Esophagus muscularis mucosa (tissue), 4 donors: ENCODE results near the gene UGT1A4. TPM values are rescaled to one million over a fixed set of nuclear protein-coding genes. Genes with fewer than 3 reads are reported as not detected.

Experiments
- DNase-seq: peaks from one replicate; pipeline ENCODE4 v3.0.0-alpha.2; 2017; ENCODE audit errors: extremely low spot score
- H3K27ac ChIP-seq, 4 donors: fragments of 200-600 bp; sonication (generic); replicated peaks in 1 of 4; 1 replicate in 3 of 4; 2 replicates in 1 of 4; pipeline ENCODE4 v1.5.1; 2016 to 2019; ENCODE audit warnings: mild to moderate bottlenecking in 1 of 4
- H3K27me3 ChIP-seq, 4 donors: fragments of 200-600 bp; sonication (generic); one replicate each; pipeline versions ENCODE4 v1.5.1 to v1.6.0; 2016 to 2019
- H3K36me3 ChIP-seq, 4 donors: fragments of 200-600 bp; sonication (generic); one replicate each; pipeline ENCODE4 v1.5.1; 2016 to 2019
- H3K4me1 ChIP-seq, 4 donors: fragments of 200-600 bp; sonication (generic); one replicate each; pipeline ENCODE4 v1.5.1; 2016 to 2019
- H3K4me3 ChIP-seq, 4 donors: fragments of 200-600 bp; sonication (generic); 1 replicate in 2 of 4; 2 replicates in 2 of 4; pipeline ENCODE4 v1.5.1; 2016 to 2019; ENCODE audit warnings: mild to moderate bottlenecking in 4 of 4, moderate library complexity in 1 of 4
- H3K9me3 ChIP-seq, 4 donors: fragments of 200-600 bp; sonication (generic); 1 replicate in 3 of 4; 2 replicates in 1 of 4; pipeline ENCODE4 v1.5.1; 2016 to 2019
- CTCF ChIP-seq, 3 experiments: fragments of 200-600 bp in 2 of 3; fragments of 450-650 bp in 1 of 3; sonication (generic) in 2 of 3; IDR thresholded peaks; one replicate each; pipeline ENCODE4 v1.5.1; 2017 to 2019; ENCODE audit warnings: antibody characterized with exemption in 3 of 3, mild to moderate bottlenecking in 2 of 3, moderate library complexity in 1 of 3
- EP300 ChIP-seq: sonication (generic); formaldehyde crosslinking; IDR thresholded peaks from one replicate; pipeline ENCODE4 v1.6.1; 2017; ENCODE audit warnings: antibody characterized with exemption
- POLR2A ChIP-seq: fragments of 450-650 bp; IDR thresholded peaks from one replicate; pipeline ENCODE4 v1.6.1; 2017; ENCODE audit warnings: antibody characterized with exemption, moderate library complexity, mild to moderate bottlenecking, low read depth
- POLR2AphosphoS5 ChIP-seq, 2 donors: sonication (generic); formaldehyde crosslinking; IDR thresholded peaks; one replicate each; pipeline ENCODE4 v1.6.1; 2017; ENCODE audit warnings: antibody characterized with exemption in 2 of 2
- WGBS: methylation state at CpG from one replicate; pipeline ENCODE4 v1.1.5; 2018; 5-methylcytosine and 5-hydroxymethylcytosine counted together
- intact Hi-C: fragments of 100-400 bp; cut with DNase I; formaldehyde crosslinking; loops from one replicate; pipeline ENCODE4 v1.15.1; 2023
- total RNA-seq, 4 donors: library from RNA; depleted of rRNA; stranded (reverse); fragments of >200 nt; gene quantifications; one replicate each; pipeline versions ENCODE4 v1.1.0 to v1.2.1, GENCODE V29; 2016

The UGT1A4 gene
- total RNA-seq, 4 donors from 2014 or later = not detected

GRCh38 chr2:233705911-233706506 lies 12.5 kb upstream of the UGT1A4 start:
- no peaks in the 10 kb centered on the region for H3K36me3 ChIP-seq
- intact Hi-C loops = no loop called here
- H3K9me3 ChIP-seq = no peaks in the 10 kb centered on the region
- TF ChIP-seq POLR2AphosphoS5 (IDR thresholded peaks at IDR 0.05) (no peak), EP300 (no peak), CTCF (IDR thresholded peaks at IDR 0.05) (no peak), POLR2A (no peak)
- peaks cover 0 to 6% (median 0%) of the 10 kb centered on the region in 4 donors for H3K27me3 ChIP-seq
- no peak overlapping the region for H3K27ac ChIP-seq
- WGBS = 60% methylated on average over 4 of the region's 4 CpGs
- no peak overlapping the region for H3K4me3 ChIP-seq
- no peak for DNase-seq
- no peaks in the 10 kb centered on the region for H3K4me1 ChIP-seq

DNA sequence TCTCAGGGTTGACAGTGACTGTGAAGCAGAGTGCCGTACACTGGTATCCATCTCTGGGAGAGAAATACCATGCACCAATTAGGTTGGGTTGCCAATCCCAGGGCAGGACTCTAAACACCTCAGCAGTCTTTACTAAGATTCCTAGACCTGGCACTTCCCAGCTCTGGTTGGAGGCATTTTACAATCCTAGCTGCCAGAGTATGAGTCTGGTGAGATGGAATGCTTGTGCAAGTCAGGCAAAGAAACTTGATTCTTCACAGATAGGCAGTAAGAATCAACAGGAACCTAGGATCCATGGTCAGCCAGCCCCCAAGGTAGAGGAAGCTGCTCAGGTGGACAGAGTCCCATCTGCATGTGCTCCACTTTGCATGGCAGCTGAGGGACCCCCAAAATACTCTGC lies 11.8 kb upstream of the UGT1A4 start:
- no peak for TF ChIP-seq POLR2A
- no peak for TF ChIP-seq POLR2AphosphoS5 (IDR thresholded peaks at IDR 0.05)
- TF ChIP-seq CTCF (IDR thresholded peaks at IDR 0.05) = no peak
- Histone ChIP-seq H3K4me1 (no peaks in the 10 kb centered on the region), H3K27ac (no peak overlapping the region), H3K4me3 (no peak overlapping the region), H3K36me3 (no peaks in the 10 kb centered on the region), H3K27me3 (peaks cover 0 to 11% (median 0%) of the 10 kb centered on the region in 4 donors), H3K9me3 (no peaks in the 10 kb centered on the region)
- intact Hi-C loops = no loop called here
- no peak for DNase-seq
- WGBS = 100% methylated on average over 1 of the region's 1 CpG

DNA sequence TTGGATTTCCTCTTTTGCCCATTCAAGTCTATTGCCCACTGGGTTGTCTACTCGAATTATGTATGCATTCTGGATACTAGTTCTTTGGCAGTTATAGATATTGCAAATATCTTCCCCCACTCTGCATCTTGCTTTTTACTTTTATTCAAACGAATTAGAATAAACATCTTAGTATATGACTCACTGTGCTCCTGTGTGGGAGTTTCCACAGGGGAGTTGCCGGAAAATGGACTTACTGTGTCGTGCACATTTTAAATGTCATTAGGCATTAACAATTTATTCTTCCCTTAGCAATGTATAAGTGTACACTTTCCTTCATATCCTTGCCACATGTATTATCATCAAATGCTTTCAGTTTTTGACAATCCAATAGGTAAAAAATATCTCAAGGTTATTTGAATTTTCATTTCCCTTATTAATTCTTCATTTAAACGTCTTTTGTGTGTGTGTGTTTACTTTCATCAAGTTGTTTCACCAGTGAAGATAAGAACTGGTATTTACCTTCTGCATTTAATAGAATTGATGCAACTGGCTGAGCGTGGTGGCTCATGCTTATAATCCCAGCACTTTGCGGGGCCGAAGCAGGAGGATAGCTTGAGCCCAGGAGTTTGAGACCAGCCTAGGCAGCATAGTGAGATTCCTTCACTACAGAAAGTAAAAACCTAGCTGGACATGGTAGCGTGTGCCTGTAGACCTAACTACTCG lies 10.4 kb upstream of the UGT1A4 start:
- Histone ChIP-seq H3K9me3 (no peaks in the 10 kb centered on the region), H3K27ac (no peak overlapping the region), H3K4me3 (no peak overlapping the region), H3K36me3 (no peaks in the 10 kb centered on the region), H3K27me3 (peaks cover 0 to 19% (median 0%) of the 10 kb centered on the region in 4 donors), H3K4me1 (no peaks in the 10 kb centered on the region)
- TF ChIP-seq EP300 = no peak
- no peak for TF ChIP-seq POLR2AphosphoS5 (IDR thresholded peaks at IDR 0.05)
- TF ChIP-seq POLR2A = no peak
- no peak for TF ChIP-seq CTCF (IDR thresholded peaks at IDR 0.05)
- intact Hi-C loops = no loop called here
- WGBS = 74% methylated on average over 10 of the region's 10 CpGs
- no peak for DNase-seq

- H3K4me3 ChIP-seq = no peak overlapping the region
- no peaks in the 10 kb centered on the region for H3K9me3 ChIP-seq
- DNase-seq = no peak
- no peaks in the 10 kb centered on the region for H3K4me1 ChIP-seq
- WGBS = 89% methylated on average over 5 of the region's 5 CpGs
- H3K27me3 ChIP-seq = peaks cover 0 to 20% (median 0%) of the 10 kb centered on the region in 4 donors
- intact Hi-C loops = no loop called here
- no peak overlapping the region for H3K27ac ChIP-seq
- TF ChIP-seq EP300 = no peak
- no peak for TF ChIP-seq CTCF (IDR thresholded peaks at IDR 0.05)
- TF ChIP-seq POLR2A = no peak
- TF ChIP-seq POLR2AphosphoS5 (IDR thresholded peaks at IDR 0.05) = no peak
- H3K36me3 ChIP-seq = no peaks in the 10 kb centered on the region
These were observed 9.6 kb upstream of the UGT1A4 start for GRCh38 chr2:233708942-233709341.
